HG03066 (cell line): ENCODE data around the gene SH3BP4.
"Not testable (repeated sequence)": the region's sequence is repeated elsewhere in the genome, so short reads cannot be mapped to it uniquely, and the experiment has no call there.

Experiments
- ATAC-seq: cut with Tn5 transposase; IDR thresholded peaks from one replicate; pipeline ENCODE4 v1.9.1; 2021; ENCODE audit warnings: low read depth; ENCODE audit not compliant: unreplicated experiment

The SH3BP4 gene

GRCh38 chr2:235051436-235052260 lies 99.8 kb downstream of the SH3BP4 start:
- no peak for ATAC-seq

GRCh38 chr2:235052514-235053354 lies 100.9 kb downstream of the SH3BP4 start:
- no peak for ATAC-seq

GRCh38 chr2:235053651-235054050 lies 101.8 kb downstream of the SH3BP4 start:
- no peak for ATAC-seq

- ATAC-seq, result no peak
Measured at GRCh38 chr2:235054475-235054874, 102.7 kb downstream of the SH3BP4 start.

GRCh38 chr2:235054919-235055318 lies 103.1 kb downstream of the SH3BP4 start:
- no peak for ATAC-seq

- no peak for ATAC-seq
Measured at GRCh38 chr2:235055891-235056516, 104.2 kb downstream of the SH3BP4 start.

- no peak for ATAC-seq
Measured at GRCh38 chr2:235056768-235057167, 105.0 kb downstream of the SH3BP4 start.

GRCh38 chr2:235057616-235058015 lies 105.8 kb downstream of the SH3BP4 start:
- not testable (repeated sequence) for ATAC-seq

- ATAC-seq, result no peak
Measured at GRCh38 chr2:235059161-235059560, 107.3 kb downstream of the SH3BP4 start.

- no peak for ATAC-seq
Measured at GRCh38 chr2:235061656-235062055, 109.8 kb downstream of the SH3BP4 start.

GRCh38 chr2:235063471-235063961 lies 111.7 kb downstream of the SH3BP4 start:
- ATAC-seq, result no peak

- no peak for ATAC-seq
Measured at GRCh38 chr2:235064976-235065375, 113.2 kb downstream of the SH3BP4 start.

- no peak for ATAC-seq
Measured at GRCh38 chr2:235066490-235066889, 114.7 kb downstream of the SH3BP4 start.

GRCh38 chr2:235066895-235067294 lies 115.1 kb downstream of the SH3BP4 start:
- ATAC-seq, result no peak

GRCh38 chr2:235068701-235069100 lies 116.9 kb downstream of the SH3BP4 start:
- ATAC-seq, result no peak

- ATAC-seq, result no peak
Measured at GRCh38 chr2:235070063-235070706, 118.4 kb downstream of the SH3BP4 start.

GRCh38 chr2:235073868-235074413 lies 122.1 kb downstream of the SH3BP4 start:
- no peak for ATAC-seq

GRCh38 chr2:235077046-235077445 lies 125.2 kb downstream of the SH3BP4 start:
- ATAC-seq, result no peak

- ATAC-seq, result no peak
Measured at GRCh38 chr2:235078182-235078581, 126.4 kb downstream of the SH3BP4 start.

- no peak for ATAC-seq
Measured at GRCh38 chr2:235078914-235079472, 127.2 kb downstream of the SH3BP4 start.
